PFSK-1 (cell line): ENCODE data around the gene ADAMTS2.

ENCODE experiments used
- FOXP2 ChIP-seq: optimal IDR thresholded peaks from 2 replicates; pipeline ENCODE3; 2011; ENCODE audit warnings: borderline replicate concordance, control low read depth, inconsistent platforms; ENCODE audit not compliant: insufficient read depth; ENCODE audit errors: extremely low read length, extremely low read depth
- POLR2AphosphoS5 ChIP-seq: IDR thresholded peaks from 2 replicates; pipeline ENCODE4 v1.6.1; 2012; ENCODE audit warnings: low read depth, mild to moderate bottlenecking, control low read depth, low read length, moderate library complexity
- REST ChIP-seq, 2 experiments: IDR thresholded peaks; 2 replicates each; pipeline versions ENCODE4 v1.6.1 to v1.8.0; 2011 to 2012; ENCODE audit warnings: low read depth in 2 of 2, low read length in 2 of 2, control low read depth in 1 of 2, inconsistent platforms in 1 of 2, mild to moderate bottlenecking in 1 of 2, moderate library complexity in 1 of 2; ENCODE audit not compliant: insufficient read depth in 1 of 2
- SIN3A ChIP-seq: IDR thresholded peaks from 2 replicates; pipeline ENCODE4 v1.6.1; 2012; ENCODE audit warnings: mild to moderate bottlenecking, low read length, moderate library complexity, borderline replicate concordance; ENCODE audit not compliant: insufficient read depth
- TAF1 ChIP-seq: IDR thresholded peaks from 2 replicates; pipeline ENCODE4 v1.6.1; 2012; ENCODE audit warnings: low read length, control low read depth, borderline replicate concordance; ENCODE audit not compliant: insufficient read depth

Gene ADAMTS2

DNA sequence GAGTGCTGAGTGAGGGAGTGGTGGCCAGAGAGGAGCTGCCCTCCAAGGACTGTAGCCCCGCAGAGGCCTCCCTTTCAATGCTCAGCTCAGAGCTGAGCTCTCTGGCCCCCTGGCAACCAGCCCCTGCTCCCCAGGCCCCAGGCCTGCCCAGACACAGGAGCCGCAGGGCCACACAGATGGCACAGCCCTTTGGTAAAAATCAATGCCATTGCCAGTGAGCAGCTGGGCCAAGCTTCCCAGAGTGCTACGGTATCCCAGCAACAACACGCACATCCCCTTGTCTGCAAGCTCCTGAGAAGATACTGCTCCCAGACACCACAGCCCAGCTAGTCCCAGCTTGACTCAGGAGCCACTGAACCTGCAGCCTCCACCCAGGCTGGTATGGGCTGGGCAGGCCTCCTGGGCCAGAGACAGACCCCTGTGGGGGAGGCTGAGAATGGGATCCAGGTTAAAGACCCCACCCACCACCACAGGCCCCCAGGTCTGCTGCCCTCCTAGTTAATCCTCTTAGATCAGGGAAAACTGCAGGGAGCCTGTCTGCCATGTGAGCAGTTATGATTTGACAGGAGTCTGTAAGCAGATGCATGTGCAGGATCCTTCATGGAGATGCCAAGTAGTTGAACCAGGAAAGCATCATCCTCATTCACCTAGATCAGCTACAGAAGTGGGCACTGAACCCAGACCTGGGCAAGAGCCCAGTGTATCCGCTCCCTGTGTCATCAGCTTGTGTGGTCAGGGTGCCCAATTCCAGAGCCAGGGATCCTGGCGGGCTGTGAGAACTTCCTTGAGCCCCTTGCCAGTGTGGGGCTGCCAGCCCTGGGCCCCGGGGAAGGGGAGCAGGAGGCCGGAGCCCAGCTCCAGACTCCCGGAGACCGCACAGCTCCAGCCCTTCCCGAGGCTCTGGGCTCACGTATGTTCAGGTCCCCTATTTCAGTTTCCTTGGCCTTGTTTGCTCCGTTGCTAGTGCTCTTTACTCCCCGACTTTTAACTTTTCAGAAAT lies 26.7 kb upstream of the ADAMTS2 start:
- TF ChIP-seq TAF1 (no peak), FOXP2 (no peak), POLR2AphosphoS5 (no peak), SIN3A (no peak), REST (IDR thresholded peaks at IDR 0.05; ENCODE audit: insufficient read depth in 1 of 2, low read depth in 2 of 2, low read length in 2 of 2) (no peak)

GRCh38 chr5:179371121-179371510 lies 25.9 kb upstream of the ADAMTS2 start:
- no peak for TF ChIP-seq REST (IDR thresholded peaks at IDR 0.05; ENCODE audit: insufficient read depth in 1 of 2, low read depth in 2 of 2, low read length in 2 of 2)
- no peak for TF ChIP-seq SIN3A
- no peak for TF ChIP-seq FOXP2
- TF ChIP-seq TAF1: no peak

- TF ChIP-seq REST (IDR thresholded peaks at IDR 0.05; ENCODE audit: insufficient read depth in 1 of 2, low read depth in 2 of 2, low read length in 2 of 2): no peak
- no peak for TF ChIP-seq TAF1
- no peak for TF ChIP-seq FOXP2
- no peak for TF ChIP-seq POLR2AphosphoS5
- TF ChIP-seq SIN3A: no peak
These were observed 25.3 kb upstream of the ADAMTS2 start for GRCh38 chr5:179370490-179371120.

GRCh38 chr5:179369530-179369884 lies 24.2 kb upstream of the ADAMTS2 start:
- TF ChIP-seq SIN3A (no peak), TAF1 (no peak), REST (IDR thresholded peaks at IDR 0.05; ENCODE audit: insufficient read depth in 1 of 2, low read depth in 2 of 2, low read length in 2 of 2) (no peak), FOXP2 (no peak), POLR2AphosphoS5 (no peak)
